IMR-90 (cell line): ENCODE data around the gene RYR2. TPM values are rescaled to one million over a fixed set of nuclear protein-coding genes. Genes with fewer than 3 reads are reported as not detected.

Source experiments
- ATAC-seq: fragments of 200-7000 bp; cut with Tn5 transposase; 2 replicates; pipeline ENCODE4 v1.9.1; 2020; ENCODE audit warnings: low read depth, mild to moderate bottlenecking, moderate library complexity
- BruUV-seq: library from RNA; stranded (reverse); fragments of 400-500 nt; replicated peaks from 2 replicates; lab custom pipeline; 2021; lab: Mats Ljungman, UMichigan
- CTCF ChIA-PET: fragments of 300-600 bp; formaldehyde crosslinking; extraction: SDS; loops from one replicate; lab custom pipeline; 2021; ENCODE audit warnings: antibody characterized with exemption; lab: Yijun Ruan, JAX
- POLR2A ChIA-PET: fragments of 300-600 bp; sonication (Branson Sonifier 250); formaldehyde crosslinking; loops from one replicate; lab custom pipeline; 2022; ENCODE audit warnings: antibody characterized with exemption; ENCODE audit not compliant: unreplicated experiment; lab: Charles Lee
- DNase-seq: peaks from one replicate; pipeline ENCODE4 v3.0.0; 2013
- H2AFZ ChIP-seq: replicated peaks from 2 replicates; pipeline ENCODE3; 2013; ENCODE audit warnings: low read length, mild to moderate bottlenecking; ENCODE audit not compliant: poor library complexity
- H2AK5ac ChIP-seq: 2 replicates; pipeline ENCODE4 v1.6.1; 2013; ENCODE audit warnings: low read depth, low read length, inconsistent platforms
- H2AK9ac ChIP-seq: replicated peaks from 2 replicates; pipeline ENCODE3; 2013; ENCODE audit warnings: mild to moderate bottlenecking, low read depth, low read length, moderate library complexity; ENCODE audit not compliant: poor library complexity
- H2BK120ac ChIP-seq: 2 replicates; pipeline ENCODE4 v1.6.1; 2013; ENCODE audit warnings: low read depth, low read length, inconsistent platforms
- H2BK15ac ChIP-seq: 3 replicates; pipeline ENCODE4 v1.6.1; 2013; ENCODE audit warnings: low read depth, low read length, inconsistent platforms
- H2BK20ac ChIP-seq: 2 replicates; pipeline ENCODE4 v1.6.1; 2013; ENCODE audit warnings: low read depth, mild to moderate bottlenecking, inconsistent platforms, low read length, moderate library complexity
- H2BK5ac ChIP-seq: 2 replicates; pipeline ENCODE4 v1.6.1; 2013; ENCODE audit warnings: mild to moderate bottlenecking, low read depth, low read length, inconsistent platforms; ENCODE audit not compliant: poor library complexity, severe bottlenecking
- H3K14ac ChIP-seq: replicated peaks from 2 replicates; pipeline ENCODE4 v1.6.1; 2013; ENCODE audit warnings: low read depth, low read length, inconsistent platforms
- H3K18ac ChIP-seq: 2 replicates; pipeline ENCODE4 v1.6.1; 2013; ENCODE audit warnings: low read depth, low read length, control low read depth
- H3K23ac ChIP-seq: 2 replicates; pipeline ENCODE4 v1.6.1; 2013; ENCODE audit warnings: low read depth, low read length, inconsistent platforms
- H3K27ac ChIP-seq: 2 replicates; pipeline ENCODE4 v1.5.1; 2013; ENCODE audit warnings: mild to moderate bottlenecking, control low read depth, low read length; ENCODE audit not compliant: insufficient read depth
- H3K27me3 ChIP-seq: 2 replicates; pipeline ENCODE4 v1.6.1; 2013; ENCODE audit warnings: low read length; ENCODE audit not compliant: control insufficient read depth, insufficient read depth
- H3K36me3 ChIP-seq: 2 replicates; pipeline ENCODE4 v1.6.1; 2013; ENCODE audit warnings: low read length, mixed read lengths; ENCODE audit not compliant: control insufficient read depth, insufficient read depth
- H3K4ac ChIP-seq: 2 replicates; pipeline ENCODE4 v1.6.1; 2013; ENCODE audit warnings: low read depth, low read length, inconsistent platforms
- H3K4me1 ChIP-seq: 2 replicates; pipeline ENCODE4 v1.6.1; 2013; ENCODE audit warnings: low read length, mixed read lengths; ENCODE audit not compliant: control insufficient read depth, insufficient read depth
- H3K4me2 ChIP-seq: 2 replicates; pipeline ENCODE4 v1.6.1; 2013; ENCODE audit warnings: low read depth, mild to moderate bottlenecking, control low read depth, low read length, moderate library complexity
- H3K4me3 ChIP-seq: 2 replicates; pipeline ENCODE4 v1.5.1; 2013; ENCODE audit warnings: low read depth, mild to moderate bottlenecking, control low read depth, low read length, moderate library complexity; ENCODE audit not compliant: insufficient read depth
- H3K56ac ChIP-seq: 2 replicates; pipeline ENCODE4 v1.6.1; 2013; ENCODE audit warnings: low read length, inconsistent platforms; ENCODE audit not compliant: insufficient read depth; ENCODE audit errors: extremely low read depth
- H3K79me1 ChIP-seq, 2 experiments: 2 replicates each; pipeline ENCODE4 v1.6.1; 2013; ENCODE audit warnings: low read length in 2 of 2, inconsistent platforms in 1 of 2, low read depth in 1 of 2
- H3K9ac ChIP-seq: 2 replicates; pipeline ENCODE4 v1.6.1; 2013; ENCODE audit warnings: low read depth, low read length, control low read depth
- H3K9me1 ChIP-seq: 2 replicates; pipeline ENCODE4 v1.6.1; 2013; ENCODE audit warnings: low read length, inconsistent platforms; ENCODE audit not compliant: insufficient read depth
- H3K9me3 ChIP-seq: 2 replicates; pipeline ENCODE4 v1.6.1; 2013; ENCODE audit warnings: low read length; ENCODE audit not compliant: control insufficient read depth, insufficient read depth
- H4K20me1 ChIP-seq: 2 replicates; pipeline ENCODE4 v1.6.1; 2013; ENCODE audit warnings: low read length, inconsistent platforms; ENCODE audit not compliant: insufficient read depth
- H4K5ac ChIP-seq: 2 replicates; pipeline ENCODE4 v1.6.1; 2013; ENCODE audit warnings: mild to moderate bottlenecking, low read depth, low read length, control low read depth
- H4K8ac ChIP-seq, 2 experiments: 2 replicates each; pipeline ENCODE4 v1.6.1; 2013; ENCODE audit warnings: low read depth in 2 of 2, low read length in 2 of 2, control low read depth in 1 of 2, inconsistent platforms in 1 of 2
- H4K91ac ChIP-seq: 2 replicates; pipeline ENCODE4 v1.6.1; 2013; ENCODE audit warnings: low read depth, low read length, inconsistent platforms; ENCODE audit not compliant: insufficient read depth
- BHLHE40 ChIP-seq: fragments of 150-350 bp; IDR thresholded peaks from 2 replicates; pipeline ENCODE4 v1.6.1; 2016; ENCODE audit warnings: mild to moderate bottlenecking, low read depth, low read length
- MAFK ChIP-seq: IDR thresholded peaks from 2 replicates; pipeline ENCODE4 v1.6.1; 2012; ENCODE audit warnings: low read depth, low read length, improper control_type of control experiment
- MXI1 ChIP-seq: IDR thresholded peaks from 2 replicates; pipeline ENCODE4 v1.6.1; 2012; ENCODE audit warnings: low read depth, mild to moderate bottlenecking, low read length, moderate library complexity, borderline replicate concordance
- NFE2L2 ChIP-seq: fragments of 150-350 bp; IDR thresholded peaks from 2 replicates; pipeline ENCODE4 v1.6.1; 2016; ENCODE audit warnings: low read depth, mild to moderate bottlenecking, low read length
- POLR2A ChIP-seq: IDR thresholded peaks from 2 replicates; pipeline ENCODE4 v1.6.1; 2012; ENCODE audit warnings: mild to moderate bottlenecking, low read depth, low read length
- RAD21 ChIP-seq: IDR thresholded peaks from 2 replicates; pipeline ENCODE4 v1.6.1; 2012; ENCODE audit warnings: low read length, improper control_type of control experiment
- RFX5 ChIP-seq: IDR thresholded peaks from 2 replicates; pipeline ENCODE4 v1.8.0; 2012; ENCODE audit warnings: low read depth, mild to moderate bottlenecking, low read length, moderate library complexity
- dilution Hi-C: fragments of 300-500 bp; cut with HindIII; formaldehyde crosslinking; loops from one replicate; pipeline ENCODE4 v1.14.3; 2018; ENCODE audit warnings: low sequenced_read_pairs; ENCODE audit not compliant: unreplicated experiment
- in situ Hi-C: fragments of 300-500 bp; cut with MboI; formaldehyde crosslinking; loops from 3 replicates; pipeline ENCODE4 v1.14.3; 2019; ENCODE audit warnings: low sequenced_read_pairs, inconsistent platforms, mixed read lengths
- intact Hi-C: fragments of 100-400 bp; cut with micrococcal nuclease; formaldehyde crosslinking; loops from 2 replicates; pipeline ENCODE4 v1.10.0; 2022
- polyA plus RNA-seq, 3 experiments: library from polyadenylated mRNA; depleted of rRNA; stranded (reverse); fragments of >200 nt; gene quantifications; 2 replicates each; pipeline ENCODE4 v1.2.3, GENCODE V29; 2012; ENCODE audit warnings: low replicate concordance in 1 of 3
- total RNA-seq: library from RNA; depleted of rRNA; stranded (reverse); fragments of >200 nt; gene quantifications from 2 replicates; pipeline ENCODE4 v1.2.3, GENCODE V29; 2012
- TF ChIP-seq, protein P1 (sequence below): fragments of 150-350 bp; IDR thresholded peaks from 2 replicates; pipeline ENCODE4 v1.6.1; 2016; ENCODE audit warnings: low read depth, mild to moderate bottlenecking, low read length, moderate library complexity, borderline replicate concordance

RYR2 gene
- total and polyA plus RNA-seq, 2 of the 4 experiments (the other 2 are of a cell fraction) = not detected

DNA sequence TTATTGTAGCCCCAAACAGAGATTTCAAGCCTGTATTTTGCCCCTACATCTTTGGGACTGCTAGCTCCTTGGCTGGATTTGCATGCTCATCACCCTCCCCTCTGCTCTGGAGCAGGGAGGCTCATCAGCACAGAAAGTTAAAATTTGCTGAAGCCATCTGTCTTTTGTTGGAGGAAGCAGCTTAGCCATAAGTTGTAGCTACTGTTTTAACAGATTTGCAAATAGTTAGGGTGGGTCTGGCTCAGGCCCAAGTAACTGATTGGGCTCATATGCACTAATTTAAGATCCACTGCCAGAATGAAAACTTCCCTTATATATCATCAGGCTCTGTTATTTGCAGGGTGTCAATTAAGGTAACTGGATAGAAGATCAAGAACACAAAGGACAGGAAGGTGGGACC is 541.8 kb downstream of the RYR2 start:
- Histone ChIP-seq H3K27ac (no peak overlapping the region), H2BK5ac (no peak overlapping the region), H3K4me2 (no peak overlapping the region), H2AK5ac (no peak overlapping the region), H3K56ac (no peak overlapping the region), H3K27me3 (no peaks in the 10 kb centered on the region), H3K18ac (no peak overlapping the region), H4K8ac (no peak overlapping the region), H3K14ac (no peak overlapping the region), H2BK15ac (no peak overlapping the region), H3K4me1 (no peaks in the 10 kb centered on the region), H2BK20ac (no peak overlapping the region), H3K9me3 (peaks cover 6% of the 10 kb centered on the region; the same call in 1 of the 2 replicates), H4K20me1 (no peaks in the 10 kb centered on the region), H3K23ac (no peak overlapping the region), H3K36me3 (no peaks in the 10 kb centered on the region), H3K79me1 (no peaks in the 10 kb centered on the region), H4K91ac (no peak overlapping the region), H2AK9ac (no peak overlapping the region), H3K9ac (no peak overlapping the region), H3K4ac (no peak overlapping the region), H3K4me3 (no peak overlapping the region), H2BK120ac (no peak overlapping the region), H3K9me1 (no peaks in the 10 kb centered on the region), H2AFZ (no peak overlapping the region), H4K5ac (no peak overlapping the region)
- DNase-seq (no peak), ATAC-seq (no peak)
- in situ Hi-C loops = no loop called here
- no peak for TF ChIP-seq RFX5
- TF ChIP-seq MAFK = no peak
- TF ChIP-seq, protein P1, sequence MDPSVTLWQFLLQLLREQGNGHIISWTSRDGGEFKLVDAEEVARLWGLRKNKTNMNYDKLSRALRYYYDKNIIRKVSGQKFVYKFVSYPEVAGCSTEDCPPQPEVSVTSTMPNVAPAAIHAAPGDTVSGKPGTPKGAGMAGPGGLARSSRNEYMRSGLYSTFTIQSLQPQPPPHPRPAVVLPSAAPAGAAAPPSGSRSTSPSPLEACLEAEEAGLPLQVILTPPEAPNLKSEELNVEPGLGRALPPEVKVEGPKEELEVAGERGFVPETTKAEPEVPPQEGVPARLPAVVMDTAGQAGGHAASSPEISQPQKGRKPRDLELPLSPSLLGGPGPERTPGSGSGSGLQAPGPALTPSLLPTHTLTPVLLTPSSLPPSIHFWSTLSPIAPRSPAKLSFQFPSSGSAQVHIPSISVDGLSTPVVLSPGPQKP = no peak
- no peak for TF ChIP-seq RAD21
- TF ChIP-seq POLR2A = no peak
- TF ChIP-seq MXI1 = no peak
- TF ChIP-seq NFE2L2 = no peak
- no peak for TF ChIP-seq BHLHE40
- no TSS peak for BruUV-seq
- dilution Hi-C loops = no loop called here
- CTCF ChIA-PET = no interaction called here
- POLR2A ChIA-PET = no interaction called here
- intact Hi-C loops = no loop called here
